Neural cell (in vitro differentiated cells): ENCODE data around the gene SLC49A4. TPM values are rescaled to one million over a fixed set of nuclear protein-coding genes. Genes with fewer than 3 reads are reported as not detected.

Source experiments
- H2AFZ ChIP-seq: fragments of 200-600, 300-800 bp; sonication (generic), shearing (Covaris generic); 2 replicates; pipeline ENCODE4 v1.6.0; 2014; ENCODE audit warnings: low read depth, mild to moderate bottlenecking, antibody characterized with exemption, low read length, moderate library complexity
- H3F3A ChIP-seq: fragments of 200-600 bp; shearing (Covaris generic); 2 replicates; pipeline ENCODE4 v1.6.1; 2016; ENCODE audit warnings: mild to moderate bottlenecking, moderate library complexity, mixed read lengths, antibody characterized with exemption, low read length; ENCODE audit not compliant: insufficient read depth, poor library complexity, severe bottlenecking
- H3K27ac ChIP-seq: fragments of 200-600, 300-800 bp; sonication (generic), shearing (Covaris generic); 2 replicates; pipeline ENCODE4 v1.5.1; 2014; ENCODE audit warnings: mild to moderate bottlenecking, low read length, moderate library complexity
- H3K27me3 ChIP-seq: fragments of 300-800, 200-600 bp; sonication (generic), shearing (Covaris generic); 2 replicates; pipeline ENCODE4 v1.6.0; 2014; ENCODE audit warnings: mild to moderate bottlenecking, low read depth, low read length, moderate library complexity; ENCODE audit not compliant: insufficient read depth
- H3K36me3 ChIP-seq: fragments of 300-800, 200-600 bp; sonication (generic), shearing (Covaris generic); 2 replicates; pipeline ENCODE4 v1.5.1; 2014; ENCODE audit warnings: mild to moderate bottlenecking, antibody characterized with exemption, low read length, moderate library complexity; ENCODE audit not compliant: insufficient read depth
- H3K4me2 ChIP-seq: fragments of 300-800, 200-600 bp; sonication (generic), shearing (Covaris generic); 2 replicates; pipeline ENCODE4 v1.6.0; 2014; ENCODE audit warnings: mild to moderate bottlenecking, low read length
- H3K4me3 ChIP-seq: fragments of 300-800, 200-600 bp; sonication (generic), shearing (Covaris generic); 2 replicates; pipeline ENCODE4 v1.5.1; 2014; ENCODE audit warnings: mild to moderate bottlenecking, low read length, moderate library complexity
- H3K79me2 ChIP-seq: fragments of 200-600 bp; shearing (Covaris generic); replicated peaks from 2 replicates; pipeline ENCODE4 v1.6.0; 2014; ENCODE audit warnings: mild to moderate bottlenecking, low read length, moderate library complexity; ENCODE audit not compliant: insufficient read depth
- H3K9ac ChIP-seq: fragments of 300-800, 200-600 bp; sonication (generic), shearing (Covaris generic); 2 replicates; pipeline ENCODE4 v1.6.1; 2016; ENCODE audit warnings: mild to moderate bottlenecking, low read length, mixed read lengths
- H3K9me2 ChIP-seq: fragments of 200-600 bp; shearing (Covaris generic); 2 replicates; pipeline ENCODE4 v1.6.1; 2016; ENCODE audit warnings: mild to moderate bottlenecking, low read length, mixed read lengths; ENCODE audit not compliant: insufficient read depth
- H3K9me3 ChIP-seq: fragments of 200-600, 300-800 bp; sonication (generic), shearing (Covaris generic); 2 replicates; pipeline ENCODE4 v1.6.1; 2016; ENCODE audit warnings: mild to moderate bottlenecking, mixed run types, low read length, moderate library complexity, mixed read lengths
- H4K20me1 ChIP-seq: fragments of 200-600 bp; shearing (Covaris generic); 2 replicates; pipeline ENCODE4 v1.6.1; 2016; ENCODE audit warnings: mild to moderate bottlenecking, mixed run types; ENCODE audit not compliant: insufficient read depth
- CTCF ChIP-seq: fragments of 450-650 bp; IDR thresholded peaks from 2 replicates; pipeline ENCODE4 v1.5.1; 2014; ENCODE audit warnings: antibody characterized with exemption, mild to moderate bottlenecking, moderate library complexity; ENCODE audit not compliant: poor library complexity, severe bottlenecking
- EP300 ChIP-seq: fragments of 450-650 bp; conservative IDR thresholded peaks from 2 replicates; pipeline ENCODE4 v1.6.1; 2014; ENCODE audit warnings: antibody characterized with exemption, mild to moderate bottlenecking, moderate library complexity; ENCODE audit not compliant: poor library complexity, severe bottlenecking
- EZH2 ChIP-seq: fragments of 200-600, 300-800 bp; shearing (Covaris generic), sonication (generic); IDR thresholded peaks from 2 replicates; pipeline ENCODE4 v1.6.1; 2014; ENCODE audit warnings: antibody characterized with exemption, low read length, borderline replicate concordance, mild to moderate bottlenecking; ENCODE audit not compliant: insufficient read depth, poor library complexity, severe bottlenecking
- MXI1 ChIP-seq: fragments of 450-650 bp; conservative IDR thresholded peaks from 2 replicates; pipeline ENCODE4 v1.6.1; 2014; ENCODE audit warnings: antibody characterized with exemption, mild to moderate bottlenecking; ENCODE audit not compliant: poor library complexity, severe bottlenecking
- POLR2AphosphoS5 ChIP-seq: IDR thresholded peaks from 2 replicates; pipeline ENCODE4 v1.6.1; 2012
- RAD21 ChIP-seq: fragments of 450-650 bp; conservative IDR thresholded peaks from 2 replicates; pipeline ENCODE4 v1.6.1; 2014; ENCODE audit warnings: antibody characterized with exemption, mild to moderate bottlenecking, moderate library complexity
- REST ChIP-seq: IDR thresholded peaks from 2 replicates; pipeline ENCODE4 v1.6.1; 2012; ENCODE audit warnings: borderline replicate concordance
- SMC3 ChIP-seq: fragments of 450-650 bp; conservative IDR thresholded peaks from 2 replicates; pipeline ENCODE4 v1.6.1; 2014; ENCODE audit warnings: antibody characterized with exemption, mild to moderate bottlenecking, moderate library complexity; ENCODE audit not compliant: poor library complexity
- TAF1 ChIP-seq: IDR thresholded peaks from 2 replicates; pipeline ENCODE4 v1.6.1; 2012; ENCODE audit warnings: low read depth
- polyA plus RNA-seq: library from polyadenylated mRNA; depleted of rRNA; stranded (reverse); fragments of >200 nt; gene quantifications from 2 replicates; pipeline ENCODE4 v1.2.3, GENCODE V29; 2014

SLC49A4 gene
- polyA plus RNA-seq, 1 donor from 2014 or later, result 16.2 TPM

GRCh38 chr3:122770521-122771202 lies 24.2 kb upstream of the SLC49A4 start:
- H3F3A ChIP-seq, result no peaks in the 10 kb centered on the region
- no peaks in the 10 kb centered on the region for H3K9me2 ChIP-seq
- no peak overlapping the region for H3K27ac ChIP-seq
- H3K4me3 ChIP-seq, result no peak overlapping the region
- no peaks in the 10 kb centered on the region for H3K9me3 ChIP-seq
- TF ChIP-seq RAD21, result no peak
- TF ChIP-seq TAF1, result no peak
- TF ChIP-seq MXI1, result no peak
- no peak for TF ChIP-seq EZH2
- no peak for TF ChIP-seq CTCF
- TF ChIP-seq SMC3, result no peak
- TF ChIP-seq EP300, result no peak
- no peak for TF ChIP-seq POLR2AphosphoS5
- no peaks in the 10 kb centered on the region for H3K27me3 ChIP-seq
- H2AFZ ChIP-seq, result no peak overlapping the region
- no peak overlapping the region for H3K9ac ChIP-seq
- H4K20me1 ChIP-seq, result no peaks in the 10 kb centered on the region
- H3K36me3 ChIP-seq, result no peaks in the 10 kb centered on the region
- no peaks in the 10 kb centered on the region for H3K79me2 ChIP-seq
- no peak overlapping the region for H3K4me2 ChIP-seq

- Histone ChIP-seq H4K20me1 (no peaks in the 10 kb centered on the region), H3K4me2 (no peak overlapping the region), H3K4me3 (no peak overlapping the region), H3K27me3 (no peaks in the 10 kb centered on the region), H3K9me3 (no peaks in the 10 kb centered on the region), H3K9me2 (no peaks in the 10 kb centered on the region), H3K27ac (no peak overlapping the region), H3K79me2 (no peaks in the 10 kb centered on the region), H3K9ac (no peak overlapping the region), H2AFZ (no peak overlapping the region), H3F3A (no peaks in the 10 kb centered on the region), H3K36me3 (no peaks in the 10 kb centered on the region)
- TF ChIP-seq EZH2 (no peak), REST (no peak), CTCF (no peak), EP300 (no peak), POLR2AphosphoS5 (no peak), SMC3 (no peak), MXI1 (no peak), RAD21 (no peak), TAF1 (no peak)
Observed at GRCh38 chr3:122772827-122773226, 22.0 kb upstream of the SLC49A4 start.
